HG03139 (cell line): ENCODE data around the gene MRC2.
A peak's percentile ranks its signal among the peaks of the same experiment; 100 is the strongest.

Source experiments
- ATAC-seq: cut with Tn5 transposase; IDR thresholded peaks from one replicate; pipeline ENCODE4 v1.9.1; 2021; ENCODE audit not compliant: unreplicated experiment

MRC2 gene

GRCh38 chr17:62717889-62718288 is 90.4 kb downstream of the MRC2 start:
- no peak for ATAC-seq

- ATAC-seq = no peak
Measured at GRCh38 chr17:62718429-62718828, 91.0 kb downstream of the MRC2 start.

GRCh38 chr17:62719586-62719985 is 92.1 kb downstream of the MRC2 start:
- no peak for ATAC-seq

- ATAC-seq = no peak
Measured at GRCh38 chr17:62720126-62720850, 92.8 kb downstream of the MRC2 start.

GRCh38 chr17:62722625-62723024 is 95.2 kb downstream of the MRC2 start:
- no peak for ATAC-seq

- ATAC-seq = no peak
Measured at GRCh38 chr17:62723842-62724241, 96.4 kb downstream of the MRC2 start.

- peak; percentile 94 for ATAC-seq
Measured at GRCh38 chr17:62724398-62725146, 97.1 kb downstream of the MRC2 start.

- ATAC-seq = no peak
Measured at GRCh38 chr17:62725791-62726249, 98.3 kb downstream of the MRC2 start.

GRCh38 chr17:62727916-62728672 is 100.6 kb downstream of the MRC2 start:
- no peak for ATAC-seq

GRCh38 chr17:62732125-62732524 is 104.7 kb downstream of the MRC2 start:
- no peak for ATAC-seq

- ATAC-seq = no peak
Measured at GRCh38 chr17:62735044-62735651, 107.7 kb downstream of the MRC2 start.

GRCh38 chr17:62737513-62737912 is 110.0 kb downstream of the MRC2 start:
- no peak for ATAC-seq

- no peak for ATAC-seq
Measured at GRCh38 chr17:62738281-62738680, 110.8 kb downstream of the MRC2 start.

GRCh38 chr17:62739645-62740388 is 112.3 kb downstream of the MRC2 start:
- no peak for ATAC-seq

GRCh38 chr17:62741290-62741689 is 113.8 kb downstream of the MRC2 start:
- ATAC-seq = no peak
